ENCODE results near the gene SUSD2.

SUSD2 gene

DNA sequence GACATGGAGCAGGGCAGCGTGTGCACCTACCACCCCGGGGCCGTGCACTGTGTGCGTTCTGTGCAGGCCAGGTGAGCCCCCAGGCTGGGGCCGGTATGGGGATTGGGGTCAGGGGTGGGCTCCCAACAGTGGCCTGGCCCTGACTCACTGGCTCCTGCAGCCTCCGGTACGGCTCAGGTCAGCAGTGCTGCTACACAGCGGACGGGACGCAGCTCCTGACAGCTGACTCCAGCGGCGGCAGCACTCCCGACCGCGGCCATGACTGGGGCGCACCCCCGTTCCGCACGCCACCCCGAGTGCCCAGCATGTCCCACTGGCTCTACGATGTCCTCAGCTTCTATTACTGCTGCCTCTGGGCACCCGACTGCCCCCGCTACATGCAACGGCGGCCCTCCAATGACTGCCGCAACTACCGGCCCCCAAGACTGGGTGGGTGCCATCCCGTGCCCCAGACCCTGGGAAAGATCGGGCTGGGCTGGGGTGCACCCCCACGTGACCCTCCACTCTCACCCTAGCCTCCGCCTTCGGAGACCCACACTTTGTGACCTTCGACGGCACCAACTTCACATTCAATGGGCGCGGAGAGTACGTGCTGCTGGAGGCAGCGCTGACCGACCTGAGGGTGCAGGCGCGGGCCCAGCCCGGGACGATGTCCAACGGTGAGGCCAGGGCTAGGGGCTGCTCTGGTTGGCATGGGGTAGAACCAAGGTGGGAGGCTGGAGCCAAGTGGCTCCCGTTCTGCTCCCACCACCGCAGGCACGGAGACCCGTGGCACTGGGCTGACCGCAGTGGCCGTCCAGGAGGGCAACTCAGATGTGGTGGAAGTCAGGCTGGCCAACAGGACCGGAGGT lies 4.4 kb downstream of the SUSD2 start:
- no peak for DNase-seq (ENCODE audit: low read depth)
- TF ChIP-seq, protein P1, sequence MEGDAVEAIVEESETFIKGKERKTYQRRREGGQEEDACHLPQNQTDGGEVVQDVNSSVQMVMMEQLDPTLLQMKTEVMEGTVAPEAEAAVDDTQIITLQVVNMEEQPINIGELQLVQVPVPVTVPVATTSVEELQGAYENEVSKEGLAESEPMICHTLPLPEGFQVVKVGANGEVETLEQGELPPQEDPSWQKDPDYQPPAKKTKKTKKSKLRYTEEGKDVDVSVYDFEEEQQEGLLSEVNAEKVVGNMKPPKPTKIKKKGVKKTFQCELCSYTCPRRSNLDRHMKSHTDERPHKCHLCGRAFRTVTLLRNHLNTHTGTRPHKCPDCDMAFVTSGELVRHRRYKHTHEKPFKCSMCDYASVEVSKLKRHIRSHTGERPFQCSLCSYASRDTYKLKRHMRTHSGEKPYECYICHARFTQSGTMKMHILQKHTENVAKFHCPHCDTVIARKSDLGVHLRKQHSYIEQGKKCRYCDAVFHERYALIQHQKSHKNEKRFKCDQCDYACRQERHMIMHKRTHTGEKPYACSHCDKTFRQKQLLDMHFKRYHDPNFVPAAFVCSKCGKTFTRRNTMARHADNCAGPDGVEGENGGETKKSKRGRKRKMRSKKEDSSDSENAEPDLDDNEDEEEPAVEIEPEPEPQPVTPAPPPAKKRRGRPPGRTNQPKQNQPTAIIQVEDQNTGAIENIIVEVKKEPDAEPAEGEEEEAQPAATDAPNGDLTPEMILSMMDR (conservative IDR thresholded peaks at IDR 0.05; ENCODE audit: low read length), result no peak
- H3K4me3 ChIP-seq (ENCODE audit: low read length), result no peak overlapping the region

DNA sequence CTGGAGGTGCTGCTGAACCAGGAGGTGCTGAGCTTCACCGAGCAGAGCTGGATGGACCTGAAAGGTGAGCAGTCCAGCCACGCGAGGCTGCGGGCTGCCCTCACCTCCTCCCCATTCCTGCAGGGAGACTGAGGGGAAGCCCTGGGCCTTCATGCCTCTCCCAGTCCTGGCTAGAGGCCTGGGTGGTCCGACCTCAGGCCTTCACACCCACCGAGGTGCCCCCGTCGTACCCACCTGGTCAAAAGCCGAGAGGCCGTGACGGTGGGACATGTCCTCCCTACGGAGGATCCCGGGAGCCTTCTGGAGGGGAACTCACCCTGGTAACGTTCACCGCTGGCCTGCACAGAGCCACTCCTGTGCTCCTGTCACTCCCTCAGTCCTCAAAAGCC lies 5.1 kb downstream of the SUSD2 start:
- no peak overlapping the region for H3K4me3 ChIP-seq (ENCODE audit: low read length)
- TF ChIP-seq, protein P1 (conservative IDR thresholded peaks at IDR 0.05; ENCODE audit: low read length), result no peak
- no peak for DNase-seq (ENCODE audit: low read depth)

DNA sequence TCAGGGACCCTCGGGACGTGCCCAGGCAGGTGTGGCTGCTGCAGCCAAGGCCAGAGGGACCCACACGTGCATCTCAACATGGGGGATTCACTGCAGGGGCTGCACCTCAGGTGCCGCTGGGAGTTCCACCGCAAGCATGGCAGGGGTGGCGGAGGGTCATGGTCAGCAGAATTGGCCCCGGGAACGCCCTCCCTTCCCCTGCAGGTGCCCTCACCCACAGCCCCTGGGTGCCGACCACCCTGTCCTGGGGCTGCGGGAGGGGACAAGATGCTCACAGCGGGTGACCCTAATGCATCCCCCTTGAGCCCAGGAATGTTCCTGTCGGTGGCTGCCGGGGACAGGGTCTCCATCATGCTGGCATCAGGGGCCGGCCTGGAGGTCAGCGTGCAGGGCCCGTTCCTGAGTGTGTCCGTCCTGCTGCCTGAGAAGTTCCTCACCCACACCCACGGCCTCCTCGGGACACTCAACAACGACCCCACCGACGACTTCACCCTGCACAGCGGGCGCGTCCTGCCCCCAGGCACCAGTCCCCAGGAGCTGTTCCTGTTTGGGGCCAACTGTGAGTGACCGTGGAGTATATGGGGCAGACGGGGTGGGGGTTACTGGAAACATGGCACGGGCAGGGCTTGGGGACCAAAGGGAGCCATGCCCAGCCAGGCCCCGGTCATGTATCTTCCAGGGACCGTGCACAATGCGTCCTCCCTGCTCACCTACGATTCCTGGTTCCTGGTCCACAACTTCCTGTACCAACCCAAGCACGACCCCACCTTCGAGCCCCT lies 5.8 kb downstream of the SUSD2 start:
- DNase-seq (ENCODE audit: low read depth), result no peak
- no peak overlapping the region for H3K4me3 ChIP-seq (ENCODE audit: low read length)
- TF ChIP-seq, protein P1 (conservative IDR thresholded peaks at IDR 0.05; ENCODE audit: low read length), result no peak

DNA sequence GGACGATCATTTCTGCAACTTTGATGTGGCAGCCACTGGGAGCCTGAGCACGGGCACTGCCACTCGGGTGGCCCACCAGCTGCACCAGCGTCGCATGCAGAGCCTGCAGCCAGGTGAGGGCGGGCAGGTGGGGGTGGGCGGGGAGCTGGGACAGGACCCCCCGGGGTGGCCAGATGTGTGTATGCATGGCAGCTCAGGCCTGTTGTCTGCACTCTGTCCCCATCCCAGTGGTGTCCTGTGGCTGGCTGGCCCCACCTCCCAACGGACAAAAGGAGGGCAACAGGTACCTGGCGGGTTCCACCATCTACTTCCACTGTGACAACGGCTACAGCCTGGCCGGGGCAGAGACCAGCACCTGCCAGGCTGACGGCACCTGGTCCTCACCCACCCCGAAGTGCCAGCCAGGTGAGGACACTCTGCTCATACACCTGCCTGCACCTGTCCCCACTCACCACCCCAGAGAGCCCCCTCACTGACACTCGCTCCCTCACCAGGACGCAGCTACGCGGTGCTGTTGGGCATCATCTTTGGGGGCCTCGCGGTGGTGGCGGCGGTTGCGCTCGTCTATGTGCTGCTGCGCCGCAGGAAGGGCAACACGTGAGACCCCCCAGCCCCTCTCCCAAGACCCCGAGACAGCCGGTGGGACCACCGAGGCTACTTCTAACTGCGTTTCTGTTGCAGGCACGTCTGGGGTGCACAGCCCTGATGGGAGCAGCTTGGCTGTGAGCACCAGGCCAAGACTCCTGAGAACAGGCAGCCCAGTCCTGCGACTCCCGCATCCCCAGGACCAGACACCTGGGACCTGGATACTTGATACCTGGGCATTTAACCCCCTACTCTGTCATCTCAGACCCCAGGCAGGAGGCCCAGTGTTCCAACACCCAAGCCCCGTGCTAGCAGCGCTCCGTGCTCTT lies 6.7 kb downstream of the SUSD2 start:
- no peak overlapping the region for H3K4me3 ChIP-seq (ENCODE audit: low read length)
- TF ChIP-seq, protein P1 (conservative IDR thresholded peaks at IDR 0.05; ENCODE audit: low read length), result no peak
- DNase-seq (ENCODE audit: low read depth), result no peak

GRCh38 chr22:24188705-24189248 lies 7.5 kb downstream of the SUSD2 start:
- H3K4me3 ChIP-seq (ENCODE audit: low read length), result no peak overlapping the region
- TF ChIP-seq, protein P1 (conservative IDR thresholded peaks at IDR 0.05; ENCODE audit: low read length), result no peak
- no peak for DNase-seq (ENCODE audit: low read depth)

DNA sequence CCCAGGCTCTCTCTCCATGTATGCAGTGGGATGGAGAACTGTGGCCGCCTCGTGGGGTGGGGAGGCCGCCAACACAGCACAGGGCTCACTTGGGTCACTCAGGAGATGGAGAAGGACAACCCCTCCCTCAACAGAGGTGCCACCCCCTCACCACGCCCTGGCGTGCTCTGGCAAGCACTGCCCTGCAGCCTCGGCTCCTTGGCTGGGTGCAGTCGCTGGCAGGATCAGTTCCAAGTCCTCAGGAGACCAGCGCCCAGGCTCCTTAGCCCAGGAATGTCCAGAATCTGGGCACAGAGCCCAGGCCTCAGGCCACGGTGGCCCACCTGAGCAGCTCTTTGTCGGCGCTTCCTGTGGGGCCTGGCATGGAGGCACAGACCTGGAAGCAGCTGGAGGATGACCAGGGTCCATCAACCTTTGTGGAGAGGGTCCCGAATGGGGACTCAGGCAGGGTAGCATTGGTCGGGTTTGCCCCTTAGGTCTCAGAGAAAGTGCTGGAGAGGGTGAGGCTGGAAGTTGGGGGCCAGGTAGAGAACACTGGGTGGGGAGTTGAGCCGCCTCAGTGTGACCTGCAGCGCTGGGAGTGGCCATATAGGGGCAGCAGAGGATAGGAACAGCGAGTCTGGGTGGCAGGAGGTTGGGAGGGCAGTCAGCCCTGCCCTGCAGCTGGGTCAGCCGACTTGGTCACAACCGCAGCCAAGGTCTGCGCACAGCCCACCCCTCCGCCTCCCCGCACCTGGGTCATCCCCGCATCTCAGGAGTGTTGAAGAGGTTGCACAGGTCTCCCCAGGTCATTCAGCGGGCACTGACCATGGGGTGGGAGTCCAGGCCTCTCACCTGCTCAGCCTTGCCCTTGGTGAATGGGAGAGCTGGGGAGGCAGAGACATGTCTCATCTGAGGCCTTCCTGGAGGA lies 8.2 kb downstream of the SUSD2 start:
- no peak overlapping the region for H3K4me3 ChIP-seq (ENCODE audit: low read length)
- DNase-seq (ENCODE audit: low read depth), result peak; percentile 45

More for the DNA sequence above, 8.2 kb downstream of the SUSD2 start:
- TF ChIP-seq, protein P1 (conservative IDR thresholded peaks at IDR 0.05; ENCODE audit: low read length), result peak; percentile 90

Measured in AG10803 (cell line).